Stimulated activated effector memory CD8-positive, alpha-beta T cell treated with anti-CD3 and anti-CD28 coated beads, Interleukin-12 subunit alpha, Interleukin-12 subunit beta, amount 100 ng/mL, for 72 hours (primary cell): ENCODE data around the gene NF2.

Experiments used
- ATAC-seq: fragments of 150-1000 bp; cut with Tn5 transposase; 2 replicates; pipeline ENCODE4 v1.10.0; 2021
- DNase-seq, 2 donors: peaks; one replicate each; pipeline ENCODE4 v3.0.0; 2021 to 2022; ENCODE audit warnings: low spot score in 2 of 2
- H3K27ac Mint-ChIP-seq: one replicate; pipeline ENCODE4 v1.8.0; 2022; ENCODE audit warnings: mild to moderate bottlenecking, mixed read lengths
- H3K36me3 Mint-ChIP-seq: one replicate; pipeline ENCODE4 v1.8.0; 2022; ENCODE audit warnings: mild to moderate bottlenecking, mixed read lengths
- H3K4me1 Mint-ChIP-seq: one replicate; pipeline ENCODE4 v1.8.0; 2022; ENCODE audit warnings: mixed read lengths
- H3K4me3 Mint-ChIP-seq: one replicate; pipeline ENCODE4 v1.8.0; 2022; ENCODE audit warnings: mild to moderate bottlenecking, mixed read lengths
- H3K9me3 Mint-ChIP-seq: one replicate; pipeline ENCODE4 v1.8.0; 2022; ENCODE audit warnings: mixed read lengths

The NF2 gene

GRCh38 chr22:29738118-29738815 lies 134.8 kb downstream of the NF2 start:
- DNase-seq (no peak), ATAC-seq (no peak)
- H3K27ac Mint-ChIP-seq, result no peak overlapping the region
- no peaks in the 10 kb centered on the region for H3K9me3 Mint-ChIP-seq
- no peak overlapping the region for H3K4me3 Mint-ChIP-seq
- H3K4me1 Mint-ChIP-seq, result no peaks in the 10 kb centered on the region
- peaks cover 16% of the 10 kb centered on the region for H3K36me3 Mint-ChIP-seq

DNA sequence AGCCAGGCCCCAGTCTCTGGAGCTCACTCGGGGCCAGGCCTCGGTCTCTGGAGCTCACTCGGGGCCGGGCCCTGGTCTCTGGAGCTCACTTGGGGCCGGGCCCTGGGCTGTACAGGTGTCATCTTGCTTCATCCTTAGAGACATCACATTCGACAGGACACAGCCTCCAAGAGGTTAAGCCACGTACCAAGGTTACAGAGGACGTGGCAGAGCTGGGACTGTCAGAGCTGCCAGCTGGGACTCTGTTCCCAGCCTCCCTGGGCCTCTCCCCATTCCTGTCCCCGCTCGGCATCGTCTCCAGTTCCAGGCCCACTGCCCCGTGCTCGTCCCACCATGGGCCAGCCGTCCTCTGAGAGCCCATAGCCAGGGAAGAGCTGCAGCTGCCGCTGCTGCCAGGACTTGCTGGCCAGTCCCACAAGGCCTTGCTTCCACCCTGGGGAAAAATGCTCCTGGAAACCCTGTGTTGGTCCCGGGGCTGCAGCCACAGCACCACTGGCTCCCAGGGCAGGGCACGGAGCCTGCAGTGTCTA lies 136.0 kb downstream of the NF2 start:
- Mint-ChIP-seq H3K4me1 (no peaks in the 10 kb centered on the region), H3K4me3 (no peak overlapping the region), H3K27ac (no peak overlapping the region), H3K36me3 (peaks cover 10% of the 10 kb centered on the region), H3K9me3 (no peaks in the 10 kb centered on the region)
- DNase-seq (no peak), ATAC-seq (no peak)

DNA sequence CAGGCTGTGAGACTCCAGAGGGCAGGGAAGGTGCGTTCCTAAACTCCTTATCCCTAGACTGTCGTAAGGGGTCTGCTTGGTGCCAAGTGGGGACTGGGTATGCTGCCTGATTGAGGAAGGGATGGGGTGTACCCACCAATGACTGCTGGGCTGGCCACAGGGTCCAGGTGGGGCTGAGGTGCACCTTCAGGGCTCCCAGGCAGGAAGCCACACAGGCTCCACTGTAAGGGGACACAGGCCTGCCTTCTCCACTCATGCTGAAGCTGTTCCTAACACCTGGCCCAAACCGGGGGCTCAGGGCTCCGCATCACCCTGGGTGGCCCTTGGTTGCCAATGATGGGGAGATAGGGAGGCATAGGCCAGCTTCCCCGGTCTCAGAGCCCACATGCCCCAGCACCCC lies 136.8 kb downstream of the NF2 start:
- DNase-seq, result no peak
- Mint-ChIP-seq H3K4me1 (no peaks in the 10 kb centered on the region), H3K9me3 (no peaks in the 10 kb centered on the region)

DNA sequence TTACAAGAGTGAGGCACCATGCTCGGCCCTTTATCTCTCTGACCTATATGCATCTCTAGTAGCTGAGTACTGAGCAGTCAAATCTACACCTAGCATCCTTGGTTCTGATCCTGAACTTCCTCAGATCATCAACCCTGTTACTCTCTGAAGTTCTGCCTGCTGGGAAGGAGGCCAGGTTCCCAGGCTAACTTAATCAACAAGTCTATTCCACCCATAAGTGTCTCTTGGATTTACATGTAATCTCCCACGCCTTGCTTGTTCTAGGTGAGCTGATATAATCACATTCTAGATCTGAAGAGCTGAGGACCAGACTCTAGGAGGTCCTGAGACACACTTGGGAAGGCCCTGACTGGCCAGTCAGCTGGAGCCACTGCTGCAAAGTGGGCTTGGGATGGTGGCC lies 138.5 kb downstream of the NF2 start:
- Mint-ChIP-seq H3K27ac (peak overlapping the region; percentile 45), H3K9me3 (no peaks in the 10 kb centered on the region), H3K4me1 (no peaks in the 10 kb centered on the region), H3K4me3 (no peak overlapping the region), H3K36me3 (peaks cover 26% of the 10 kb centered on the region)
- DNase-seq (no peak), ATAC-seq (no peak)

More for the DNA sequence above, 136.8 kb downstream of the NF2 start:
- Mint-ChIP-seq H3K36me3 (peaks cover 11% of the 10 kb centered on the region), H3K27ac (peak overlapping the region; percentile 12), H3K4me3 (no peak overlapping the region)
- no peak for ATAC-seq

GRCh38 chr22:29742326-29742725 lies 138.9 kb downstream of the NF2 start:
- H3K9me3 Mint-ChIP-seq, result no peaks in the 10 kb centered on the region
- no peak for DNase-seq
- H3K4me1 Mint-ChIP-seq, result no peaks in the 10 kb centered on the region
- no peak overlapping the region for H3K4me3 Mint-ChIP-seq
- H3K27ac Mint-ChIP-seq, result peak overlapping the region; percentile 45
- peaks cover 26% of the 10 kb centered on the region for H3K36me3 Mint-ChIP-seq
- no peak for ATAC-seq

DNA sequence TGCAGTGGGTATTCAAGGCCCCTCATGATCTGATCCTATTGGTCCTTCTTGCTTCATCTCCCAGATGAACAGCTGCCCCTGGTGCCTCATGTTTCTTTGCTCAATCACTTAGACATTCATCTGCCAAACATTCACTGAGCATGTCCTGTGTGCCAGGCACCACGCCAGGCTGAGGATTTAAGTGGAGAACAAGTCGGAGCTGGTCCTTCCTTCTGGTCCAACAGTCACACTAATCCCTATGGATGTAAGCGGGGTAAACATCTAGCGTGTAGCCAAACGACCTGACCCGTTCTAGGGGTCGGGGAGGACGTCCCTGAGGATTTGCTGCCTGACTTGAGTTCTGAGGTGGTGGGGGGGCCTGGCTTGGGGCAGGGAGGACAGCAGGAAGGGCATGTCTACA lies 141.5 kb downstream of the NF2 start:
- DNase-seq (no peak), ATAC-seq (no peak)
- H3K27ac Mint-ChIP-seq, result no peak overlapping the region
- no peaks in the 10 kb centered on the region for H3K9me3 Mint-ChIP-seq
- peaks cover 29% of the 10 kb centered on the region for H3K36me3 Mint-ChIP-seq
- no peaks in the 10 kb centered on the region for H3K4me1 Mint-ChIP-seq
- no peak overlapping the region for H3K4me3 Mint-ChIP-seq

DNA sequence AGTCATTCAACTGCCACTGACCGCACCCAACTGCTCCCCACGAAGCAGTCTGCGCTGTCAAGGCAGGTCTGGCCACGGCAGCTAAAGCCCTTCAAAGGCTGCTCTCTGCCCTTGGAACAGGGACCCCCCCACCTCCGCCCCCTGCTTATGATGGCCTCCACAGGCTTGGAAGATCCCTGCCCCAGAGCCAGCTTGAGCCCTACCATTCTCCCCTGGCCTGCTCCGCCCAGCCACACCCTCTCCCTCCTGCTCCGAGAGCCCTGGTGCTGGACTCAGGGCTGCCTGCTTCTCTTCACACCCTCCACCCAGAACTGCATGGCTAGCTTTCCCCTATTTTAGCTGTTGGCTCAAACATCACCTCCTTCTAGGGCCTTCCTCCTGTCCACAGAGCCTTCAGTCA lies 144.4 kb downstream of the NF2 start:
- peaks cover 23% of the 10 kb centered on the region for H3K36me3 Mint-ChIP-seq
- peaks cover 19% of the 10 kb centered on the region for H3K4me1 Mint-ChIP-seq
- no peaks in the 10 kb centered on the region for H3K9me3 Mint-ChIP-seq
- peak overlapping the region; percentile 18 for H3K27ac Mint-ChIP-seq
- ATAC-seq, result no peak
- no peak overlapping the region for H3K4me3 Mint-ChIP-seq
- no peak for DNase-seq
